ENCODE data around the gene AP5S1.

DNA sequence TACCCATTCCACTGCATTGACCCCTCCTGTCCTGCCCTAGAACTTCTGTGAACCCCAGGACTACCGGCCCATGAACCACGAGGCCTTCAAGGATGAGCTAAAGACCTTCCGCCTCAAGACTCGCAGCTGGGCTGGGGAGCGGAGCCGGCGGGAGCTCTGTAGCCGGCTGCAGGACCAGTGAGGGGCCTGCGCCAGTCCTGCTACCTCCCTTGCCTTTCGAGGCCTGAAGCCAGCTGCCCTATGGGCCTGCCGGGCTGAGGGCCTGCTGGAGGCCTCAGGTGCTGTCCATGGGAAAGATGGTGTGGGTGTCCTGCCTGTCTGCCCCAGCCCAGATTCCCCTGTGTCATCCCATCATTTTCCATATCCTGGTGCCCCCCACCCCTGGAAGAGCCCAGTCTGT lies 15.6 kb upstream of the AP5S1 start:
- TF ChIP-seq CTCF (conservative IDR thresholded peaks at IDR 0.05; ENCODE audit: low read depth, low read length) (no peak), POLR2A (IDR thresholded peaks at IDR 0.05; ENCODE audit: low read depth, low read length) (no peak), RAD21 (IDR thresholded peaks at IDR 0.05; ENCODE audit: low read length) (no peak), MAFK (IDR thresholded peaks at IDR 0.05; ENCODE audit: low read depth, low read length) (no peak), RFX5 (IDR thresholded peaks at IDR 0.05; ENCODE audit: low read depth, low read length) (no peak), CHD1 (IDR thresholded peaks at IDR 0.05; ENCODE audit: low read depth, low read length) (no peak), MXI1 (IDR thresholded peaks at IDR 0.05; ENCODE audit: borderline replicate concordance, low read depth, low read length) (no peak), FOS (IDR thresholded peaks at IDR 0.05; ENCODE audit: low read depth, low read length) (no peak)

All from IMR-90 (cell line).